Ectodermal cell (in vitro differentiated cells): ENCODE results near the gene PLPPR3. TPM values are rescaled to one million over a fixed set of nuclear protein-coding genes. Genes with fewer than 3 reads are reported as not detected.

Experiments
- H3K27ac ChIP-seq: 2 replicates; pipeline ENCODE4 v1.7.0; 2013; ENCODE audit warnings: mild to moderate bottlenecking, low read depth, low read length; ENCODE audit not compliant: insufficient read depth, poor library complexity, severe bottlenecking
- H3K27me3 ChIP-seq: 2 replicates; pipeline ENCODE4 v1.7.0; 2013; ENCODE audit warnings: mild to moderate bottlenecking, low read length; ENCODE audit not compliant: insufficient read depth, control insufficient read depth, poor library complexity, severe bottlenecking
- H3K36me3 ChIP-seq: one replicate; pipeline ENCODE4 v1.7.0; 2013; ENCODE audit warnings: low read length; ENCODE audit not compliant: control insufficient read depth, insufficient read depth
- H3K4me1 ChIP-seq: one replicate; pipeline ENCODE4 v1.7.0; 2013; ENCODE audit warnings: low read length; ENCODE audit not compliant: control insufficient read depth, insufficient read depth
- H3K4me3 ChIP-seq: 2 replicates; pipeline ENCODE4 v1.7.0; 2013; ENCODE audit warnings: low read depth, low read length, control low read depth; ENCODE audit not compliant: insufficient read depth
- H3K9me3 ChIP-seq: 2 replicates; pipeline ENCODE4 v1.7.0; 2013; ENCODE audit warnings: mild to moderate bottlenecking, low read length, moderate library complexity; ENCODE audit not compliant: control insufficient read depth
- WGBS, 2 experiments: methylation state at CpG; one replicate each; pipeline ENCODE4 v1.1.7; 2013; ENCODE audit warnings: missing lambda C conversion rate in 2 of 2; 5-methylcytosine and 5-hydroxymethylcytosine counted together
- polyA plus RNA-seq, 4 experiments: library from polyadenylated mRNA; stranded (reverse); fragments of 50-300 nt; gene quantifications; one replicate each; pipeline ENCODE4 v1.2.3, GENCODE V29; 2013

PLPPR3 gene, protein sequence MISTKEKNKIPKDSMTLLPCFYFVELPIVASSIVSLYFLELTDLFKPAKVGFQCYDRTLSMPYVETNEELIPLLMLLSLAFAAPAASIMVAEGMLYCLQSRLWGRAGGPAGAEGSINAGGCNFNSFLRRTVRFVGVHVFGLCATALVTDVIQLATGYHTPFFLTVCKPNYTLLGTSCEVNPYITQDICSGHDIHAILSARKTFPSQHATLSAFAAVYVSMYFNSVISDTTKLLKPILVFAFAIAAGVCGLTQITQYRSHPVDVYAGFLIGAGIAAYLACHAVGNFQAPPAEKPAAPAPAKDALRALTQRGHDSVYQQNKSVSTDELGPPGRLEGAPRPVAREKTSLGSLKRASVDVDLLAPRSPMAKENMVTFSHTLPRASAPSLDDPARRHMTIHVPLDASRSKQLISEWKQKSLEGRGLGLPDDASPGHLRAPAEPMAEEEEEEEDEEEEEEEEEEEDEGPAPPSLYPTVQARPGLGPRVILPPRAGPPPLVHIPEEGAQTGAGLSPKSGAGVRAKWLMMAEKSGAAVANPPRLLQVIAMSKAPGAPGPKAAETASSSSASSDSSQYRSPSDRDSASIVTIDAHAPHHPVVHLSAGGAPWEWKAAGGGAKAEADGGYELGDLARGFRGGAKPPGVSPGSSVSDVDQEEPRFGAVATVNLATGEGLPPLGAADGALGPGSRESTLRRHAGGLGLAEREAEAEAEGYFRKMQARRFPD
- polyA plus RNA-seq (2013, experiment 1 of 4): 96.2 TPM
- 106 TPM for polyA plus RNA-seq (2013, experiment 2 of 4)
- 100 TPM for polyA plus RNA-seq (2013, experiment 3 of 4)
- 110 TPM for polyA plus RNA-seq (2013, experiment 4 of 4)

DNA sequence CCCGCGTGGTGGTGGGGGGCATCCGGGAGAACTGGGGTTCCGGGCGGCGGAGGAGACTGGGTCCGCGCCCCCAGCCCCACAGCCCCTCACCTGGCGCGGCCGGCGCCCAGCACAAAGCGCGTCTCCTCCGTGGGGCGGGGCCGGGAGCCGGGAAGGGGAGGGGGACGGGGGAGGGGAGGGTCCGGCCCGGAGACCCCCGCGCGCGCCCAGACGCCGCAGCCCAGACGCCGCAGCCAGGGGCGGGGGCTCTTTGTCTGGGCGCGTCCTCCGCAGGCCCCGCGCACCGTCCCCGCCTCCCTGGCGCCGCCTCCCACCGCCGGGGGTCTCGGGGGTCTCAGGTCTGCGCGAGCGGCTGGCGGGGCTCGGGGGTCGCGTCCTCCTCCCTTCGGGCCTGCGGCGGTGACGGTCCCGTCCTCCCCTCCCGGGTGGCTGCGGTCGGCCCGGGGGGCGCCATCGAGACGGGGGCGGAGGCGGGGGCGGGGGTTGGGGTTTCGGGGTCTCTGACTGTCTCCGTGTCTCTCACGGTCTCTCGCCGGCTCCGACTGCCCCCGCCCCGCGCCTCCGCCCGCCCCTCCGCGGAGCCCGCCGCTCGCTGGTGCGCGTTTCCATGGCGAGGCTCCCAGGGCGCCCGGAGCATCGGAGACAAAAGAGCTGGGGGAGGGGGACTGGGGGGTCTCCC, at the start of gene PLPPR3:
Gene PLPPR3, minus strand, starts transcription at position 131 of the 679 bp plus-strand sequence. CDS start 396 bp downstream, outside the sequence.
- H3K27me3 ChIP-seq: no peaks in the 10 kb centered on the region
- peaks cover 8% of the 10 kb centered on the region for H3K4me1 ChIP-seq
- no peaks in the 10 kb centered on the region for H3K36me3 ChIP-seq
- peak within 1 kb of the TSS; percentile 63 for H3K4me3 ChIP-seq
- H3K27ac ChIP-seq: peak within 1 kb of the TSS; percentile 76
- 0% methylated on average over 86 of the region's 86 CpGs for WGBS, 2 experiments
- H3K9me3 ChIP-seq: no peaks in the 10 kb centered on the region

GRCh38 chr19:870963-871401, 49.2 kb upstream of the PLPPR3 start:
- H3K27ac ChIP-seq: no peak overlapping the region
- H3K27me3 ChIP-seq: no peaks in the 10 kb centered on the region
- 87 to 90% methylated on average over 28 of the region's 28 CpGs for WGBS, 2 experiments
- no peaks in the 10 kb centered on the region for H3K9me3 ChIP-seq
- H3K4me3 ChIP-seq: no peak overlapping the region
- peaks cover 29% of the 10 kb centered on the region for H3K36me3 ChIP-seq
- H3K4me1 ChIP-seq: peaks cover 8% of the 10 kb centered on the region

GRCh38 chr19:870314-870713, 48.6 kb upstream of the PLPPR3 start:
- Histone ChIP-seq H3K9me3 (no peaks in the 10 kb centered on the region), H3K4me3 (no peak overlapping the region), H3K36me3 (peaks cover 23% of the 10 kb centered on the region), H3K27me3 (no peaks in the 10 kb centered on the region), H3K4me1 (peaks cover 8% of the 10 kb centered on the region), H3K27ac (no peak overlapping the region)
- 92 to 93% methylated on average over 8 of the region's 8 CpGs for WGBS, 2 experiments

DNA sequence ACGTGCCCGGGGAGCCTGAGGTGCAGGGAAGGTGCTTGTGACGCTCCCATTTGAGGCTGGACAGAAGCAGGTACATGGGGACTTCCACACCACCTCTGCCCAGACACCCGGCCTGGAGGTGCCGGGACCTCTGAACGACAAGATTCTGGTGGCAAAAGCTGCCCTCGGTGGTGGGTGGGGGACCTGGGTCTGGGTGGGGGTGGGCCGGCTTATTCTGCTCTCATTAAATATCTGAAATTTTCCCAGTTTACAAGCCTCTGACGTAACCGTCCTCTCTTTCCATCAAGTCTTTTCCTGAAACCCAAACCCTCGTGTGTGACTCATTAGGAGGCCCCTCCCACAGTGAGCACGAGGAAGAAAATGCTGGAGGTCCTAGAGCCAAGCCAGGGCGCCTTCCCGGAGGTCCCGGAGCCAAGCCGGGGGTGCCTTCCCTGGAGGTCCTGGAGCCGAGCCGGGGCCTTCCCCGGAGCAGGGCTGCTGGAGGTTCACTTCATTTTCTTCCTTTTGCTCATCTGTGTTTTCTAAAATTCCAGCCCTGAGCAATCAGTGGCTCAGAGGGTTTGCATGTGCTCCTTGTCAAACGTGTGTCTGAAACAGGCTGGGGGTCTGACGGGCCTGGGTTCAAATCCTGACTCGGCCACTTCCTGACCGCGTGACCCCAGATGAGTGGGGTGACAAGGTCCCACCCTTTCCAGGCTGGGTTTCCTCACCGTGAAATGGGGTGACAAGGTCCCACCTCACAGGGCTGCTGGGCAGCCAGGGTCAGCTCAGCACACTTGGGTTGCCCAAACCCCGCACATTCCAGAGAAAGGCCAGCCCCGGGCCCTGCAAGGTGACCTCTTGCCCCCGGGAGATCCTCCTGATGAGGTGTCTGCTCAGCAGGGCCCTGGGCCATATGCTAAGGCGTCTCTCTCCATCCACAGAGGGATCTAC, 47.8 kb upstream of the PLPPR3 start:
- WGBS, 2 experiments: 88 to 89% methylated on average over 29 of the region's 29 CpGs
- H3K4me3 ChIP-seq: no peak overlapping the region
- peaks cover 20% of the 10 kb centered on the region for H3K36me3 ChIP-seq
- no peak overlapping the region for H3K27ac ChIP-seq
- H3K4me1 ChIP-seq: peaks cover 8% of the 10 kb centered on the region
- H3K27me3 ChIP-seq: no peaks in the 10 kb centered on the region
- H3K9me3 ChIP-seq: no peaks in the 10 kb centered on the region

- no peaks in the 10 kb centered on the region for H3K27me3 ChIP-seq
- H3K27ac ChIP-seq: no peak overlapping the region
- peaks cover 8% of the 10 kb centered on the region for H3K4me1 ChIP-seq
- 90 to 91% methylated on average over 34 of the region's 34 CpGs for WGBS, 2 experiments
- no peaks in the 10 kb centered on the region for H3K9me3 ChIP-seq
- no peak overlapping the region for H3K4me3 ChIP-seq
- peaks cover 17% of the 10 kb centered on the region for H3K36me3 ChIP-seq
Measured at GRCh38 chr19:868458-869244, 46.9 kb upstream of the PLPPR3 start.

GRCh38 chr19:867855-868457, 46.2 kb upstream of the PLPPR3 start:
- H3K4me3 ChIP-seq: no peak overlapping the region
- H3K9me3 ChIP-seq: no peaks in the 10 kb centered on the region
- 93 to 94% methylated on average over 39 of the region's 39 CpGs for WGBS, 2 experiments
- H3K36me3 ChIP-seq: peaks cover 17% of the 10 kb centered on the region
- no peak overlapping the region for H3K27ac ChIP-seq
- H3K27me3 ChIP-seq: peaks cover 6% of the 10 kb centered on the region
- peaks cover 8% of the 10 kb centered on the region for H3K4me1 ChIP-seq

- peaks cover 17% of the 10 kb centered on the region for H3K36me3 ChIP-seq
- H3K4me1 ChIP-seq: peaks cover 8% of the 10 kb centered on the region
- H3K27me3 ChIP-seq: peaks cover 12% of the 10 kb centered on the region
- no peaks in the 10 kb centered on the region for H3K9me3 ChIP-seq
- H3K4me3 ChIP-seq: no peak overlapping the region
- no peak overlapping the region for H3K27ac ChIP-seq
- WGBS, 2 experiments: 39% methylated on average over 16 of the region's 16 CpGs
Measured at GRCh38 chr19:867301-867793, 45.6 kb upstream of the PLPPR3 start.

DNA sequence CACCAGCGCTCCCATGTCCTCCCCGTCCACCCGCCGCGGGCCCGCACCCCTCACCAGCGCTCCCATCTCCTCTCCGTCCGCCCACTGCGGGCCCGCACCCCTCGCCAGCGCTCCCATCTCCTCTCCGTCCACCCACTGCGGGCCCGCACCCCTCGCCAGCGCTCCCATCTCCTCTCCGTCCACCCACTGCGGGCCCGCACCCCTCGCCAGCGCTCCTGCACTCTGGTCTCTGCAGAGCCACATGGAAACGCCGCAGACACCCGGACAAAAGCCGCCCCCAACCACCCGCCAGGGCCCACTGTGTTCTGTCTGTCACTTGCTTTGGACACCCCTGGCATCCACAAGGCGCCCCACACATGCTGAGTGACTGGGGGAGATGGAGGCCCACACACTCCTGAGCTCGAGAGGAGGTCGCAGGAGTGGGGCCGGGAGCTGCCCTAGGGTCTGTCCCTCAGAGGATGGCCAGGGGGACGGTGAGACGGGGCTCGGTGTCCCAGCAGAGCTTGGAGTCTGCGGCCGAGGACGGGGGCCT, 45.1 kb upstream of the PLPPR3 start:
- Histone ChIP-seq H3K4me1 (peaks cover 8% of the 10 kb centered on the region), H3K4me3 (no peak overlapping the region), H3K36me3 (peaks cover 17% of the 10 kb centered on the region), H3K27me3 (peaks cover 16% of the 10 kb centered on the region), H3K27ac (no peak overlapping the region), H3K9me3 (no peaks in the 10 kb centered on the region)
- 76 to 77% methylated on average over 38 of the region's 38 CpGs for WGBS, 2 experiments
